Astrocyte (in vitro differentiated cells and primary cell): ENCODE results near the gene TEPSIN. TPM values are rescaled to one million over a fixed set of nuclear protein-coding genes. Genes with fewer than 3 reads are reported as not detected.

Experiments used
- DNase-seq: peaks from one replicate; pipeline ENCODE4 v3.0.0-alpha.2; 2010; ENCODE audit warnings: low read depth
- FAIRE-seq: peaks from 2 replicates; lab custom pipeline; 2011; peaks lifted over from hg19 to GRCh38; lab: Jason Lieb, UNC
- H2AFZ ChIP-seq: 2 replicates; pipeline ENCODE4 v1.6.0; 2012; ENCODE audit warnings: low read depth, low read length, inconsistent platforms
- H3K27ac ChIP-seq: 2 replicates; pipeline ENCODE4 v1.5.1; 2011; ENCODE audit warnings: low read depth, low read length, inconsistent platforms
- H3K27me3 ChIP-seq: 2 replicates; pipeline ENCODE4 v1.6.0; 2011; ENCODE audit warnings: low read length, inconsistent platforms; ENCODE audit not compliant: insufficient read depth
- H3K36me3 ChIP-seq: 2 replicates; pipeline ENCODE4 v1.5.1; 2011; ENCODE audit warnings: low read length, inconsistent platforms; ENCODE audit not compliant: insufficient read depth
- H3K4me1 ChIP-seq: 2 replicates; pipeline ENCODE4 v1.5.1; 2011; ENCODE audit warnings: low read length, inconsistent platforms; ENCODE audit not compliant: insufficient read depth
- H3K4me2 ChIP-seq: 2 replicates; pipeline ENCODE4 v1.6.0; 2012; ENCODE audit warnings: low read length, inconsistent platforms
- H3K4me3 ChIP-seq: 2 replicates; pipeline ENCODE4 v1.5.1; 2011; ENCODE audit warnings: low read depth, mild to moderate bottlenecking, low read length, inconsistent platforms; ENCODE audit not compliant: insufficient read depth
- H3K79me2 ChIP-seq: 2 replicates; pipeline ENCODE4 v1.6.0; 2012; ENCODE audit warnings: mild to moderate bottlenecking, low read length, inconsistent platforms; ENCODE audit not compliant: insufficient read depth
- H3K9ac ChIP-seq: 2 replicates; pipeline ENCODE4 v1.6.0; 2012; ENCODE audit warnings: mild to moderate bottlenecking, low read length, inconsistent platforms
- H3K9me3 ChIP-seq: 2 replicates; pipeline ENCODE4 v1.5.1; 2012; ENCODE audit warnings: low read depth, mild to moderate bottlenecking, low read length, inconsistent platforms; ENCODE audit not compliant: insufficient read depth
- H4K20me1 ChIP-seq: 2 replicates; pipeline ENCODE4 v1.6.0; 2012; ENCODE audit warnings: low read length, inconsistent platforms; ENCODE audit not compliant: insufficient read depth
- H3K27ac Mint-ChIP-seq: one replicate; pipeline ENCODE4 v1.8.0; 2021; ENCODE audit warnings: mild to moderate bottlenecking, mixed read lengths; ENCODE audit not compliant: unreplicated experiment
- H3K27me3 Mint-ChIP-seq: one replicate; pipeline ENCODE4 v1.8.0; 2021; ENCODE audit warnings: low read depth, mixed read lengths; ENCODE audit not compliant: unreplicated experiment
- H3K36me3 Mint-ChIP-seq: one replicate; pipeline ENCODE4 v1.8.0; 2021; ENCODE audit warnings: low read depth, mixed read lengths; ENCODE audit not compliant: unreplicated experiment
- H3K4me1 Mint-ChIP-seq: one replicate; pipeline ENCODE4 v1.8.0; 2021; ENCODE audit warnings: low read depth, mixed read lengths; ENCODE audit not compliant: unreplicated experiment
- H3K4me3 Mint-ChIP-seq: one replicate; pipeline ENCODE4 v1.8.0; 2021; ENCODE audit warnings: mild to moderate bottlenecking, moderate library complexity, mixed read lengths; ENCODE audit not compliant: unreplicated experiment
- H3K9me3 Mint-ChIP-seq: one replicate; pipeline ENCODE4 v1.8.0; 2021; ENCODE audit warnings: mild to moderate bottlenecking, mixed read lengths; ENCODE audit not compliant: unreplicated experiment
- CTCF ChIP-seq: IDR thresholded peaks from 2 replicates; pipeline ENCODE4 v1.5.1; 2011; ENCODE audit warnings: low read depth, mild to moderate bottlenecking, inconsistent platforms, low read length, moderate library complexity; ENCODE audit not compliant: insufficient read depth
- EZH2 ChIP-seq: IDR thresholded peaks from 2 replicates; pipeline ENCODE4 v1.6.1; 2012; ENCODE audit warnings: mild to moderate bottlenecking, low read length, inconsistent platforms; ENCODE audit not compliant: insufficient read depth
- total RNA-seq: library from RNA; stranded (reverse); gene quantifications from 2 replicates; pipeline ENCODE4 v1.2.1, GENCODE V29; 2021

TEPSIN gene
- total RNA-seq, 1 donor from 2014 or later, result 26.4 TPM

- FAIRE-seq, result no peak
- Histone ChIP-seq H3K36me3 (no peaks in the 10 kb centered on the region), H3K27me3 (peaks cover 3% of the 10 kb centered on the region), H3K4me3 (no peak overlapping the region), H2AFZ (no peak overlapping the region), H3K27ac (no peak overlapping the region), H3K4me2 (no peak overlapping the region), H3K4me1 (no peaks in the 10 kb centered on the region), H3K9me3 (no peaks in the 10 kb centered on the region), H4K20me1 (no peaks in the 10 kb centered on the region), H3K79me2 (no peaks in the 10 kb centered on the region), H3K9ac (no peak overlapping the region)
- no peak overlapping the region for H3K4me3 Mint-ChIP-seq
- no peaks in the 10 kb centered on the region for H3K4me1 Mint-ChIP-seq
- H3K9me3 Mint-ChIP-seq, result no peaks in the 10 kb centered on the region
- H3K36me3 Mint-ChIP-seq, result no peaks in the 10 kb centered on the region
- H3K27ac Mint-ChIP-seq, result no peak overlapping the region
- DNase-seq, result no peak
- H3K27me3 Mint-ChIP-seq, result peaks cover 12% of the 10 kb centered on the region
- TF ChIP-seq CTCF, result no peak
- TF ChIP-seq EZH2, result no peak
Observed at GRCh38 chr17:81184555-81184954, 54.3 kb downstream of the TEPSIN start.

DNA sequence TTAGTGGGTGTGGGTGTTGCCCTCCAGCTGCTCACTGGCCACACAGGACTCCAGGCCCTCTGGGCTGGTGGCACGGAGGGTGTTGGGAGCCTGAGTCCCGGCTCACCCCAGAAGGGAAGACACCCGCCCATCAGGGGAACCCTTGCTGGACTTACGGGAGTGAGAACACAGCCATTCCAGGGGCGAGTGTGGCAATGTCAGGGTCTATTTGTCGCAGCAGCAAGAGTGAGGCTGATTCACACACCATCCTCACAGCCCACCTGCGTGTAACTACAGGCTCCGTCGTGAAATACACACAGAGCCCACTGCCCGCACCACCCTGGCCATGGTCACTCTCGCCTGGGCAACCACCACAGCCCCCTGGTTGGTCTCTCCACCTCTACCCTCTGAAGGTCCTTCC, 55.0 kb downstream of the TEPSIN start:
- Mint-ChIP-seq H3K4me3 (no peak overlapping the region), H3K9me3 (no peaks in the 10 kb centered on the region), H3K27me3 (peaks cover 12% of the 10 kb centered on the region), H3K36me3 (no peaks in the 10 kb centered on the region), H3K4me1 (no peaks in the 10 kb centered on the region), H3K27ac (no peak overlapping the region)
- H3K4me2 ChIP-seq, result no peak overlapping the region
- H4K20me1 ChIP-seq, result no peaks in the 10 kb centered on the region
- peaks cover 3% of the 10 kb centered on the region for H3K27me3 ChIP-seq
- no peaks in the 10 kb centered on the region for H3K9me3 ChIP-seq
- H3K27ac ChIP-seq, result no peak overlapping the region
- H3K9ac ChIP-seq, result no peak overlapping the region
- DNase-seq (no peak), FAIRE-seq (no peak)
- no peaks in the 10 kb centered on the region for H3K79me2 ChIP-seq
- no peak overlapping the region for H2AFZ ChIP-seq
- TF ChIP-seq CTCF, result no peak
- no peak for TF ChIP-seq EZH2
- H3K36me3 ChIP-seq, result no peaks in the 10 kb centered on the region
- H3K4me3 ChIP-seq, result no peak overlapping the region
- no peaks in the 10 kb centered on the region for H3K4me1 ChIP-seq

DNA sequence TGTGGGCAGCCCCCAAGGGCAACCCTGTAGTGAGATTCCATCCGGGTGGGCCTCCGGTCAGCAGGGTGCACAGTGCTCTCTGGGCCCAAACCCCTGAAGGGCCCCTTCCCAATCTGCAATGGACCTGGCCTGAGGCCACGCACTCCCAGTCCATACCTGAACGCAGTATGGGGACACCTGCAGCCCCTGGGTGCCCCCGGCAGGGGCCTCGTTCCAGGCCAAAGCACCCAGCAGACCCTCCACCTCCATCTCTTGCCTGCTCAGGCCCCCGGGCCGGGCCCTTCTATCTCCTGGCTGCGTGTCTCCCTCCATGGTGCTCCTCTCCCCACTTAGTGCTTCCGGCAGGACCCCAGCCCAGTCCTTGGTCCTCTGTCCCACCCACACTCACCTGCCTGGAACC, 55.5 kb downstream of the TEPSIN start:
- peaks cover 3% of the 10 kb centered on the region for H3K27me3 ChIP-seq
- Mint-ChIP-seq H3K4me3 (no peak overlapping the region), H3K36me3 (no peaks in the 10 kb centered on the region), H3K4me1 (no peaks in the 10 kb centered on the region), H3K27me3 (peaks cover 12% of the 10 kb centered on the region), H3K9me3 (no peaks in the 10 kb centered on the region), H3K27ac (no peak overlapping the region)
- no peak overlapping the region for H3K27ac ChIP-seq
- no peak overlapping the region for H2AFZ ChIP-seq
- H3K9me3 ChIP-seq, result no peaks in the 10 kb centered on the region
- no peak for DNase-seq
- TF ChIP-seq CTCF, result no peak
- no peak for TF ChIP-seq EZH2
- H3K36me3 ChIP-seq, result no peaks in the 10 kb centered on the region
- no peak overlapping the region for H3K9ac ChIP-seq
- FAIRE-seq, result no peak
- H4K20me1 ChIP-seq, result no peaks in the 10 kb centered on the region
- H3K79me2 ChIP-seq, result no peaks in the 10 kb centered on the region
- no peak overlapping the region for H3K4me2 ChIP-seq
- no peak overlapping the region for H3K4me3 ChIP-seq
- no peaks in the 10 kb centered on the region for H3K4me1 ChIP-seq
